DOHH2 (cell line): ENCODE measurements around the gene SERPINE3.

Source experiments
- CTCF ChIP-seq: fragments of 200-600 bp; sonication (generic); IDR thresholded peaks from one replicate; pipeline ENCODE4 v1.5.1; 2014; ENCODE audit warnings: antibody characterized with exemption, mild to moderate bottlenecking, low read depth, low read length; ENCODE audit not compliant: poor library complexity, severe bottlenecking
- EZH2phosphoT487 ChIP-seq: fragments of 200-600 bp; sonication (generic); IDR thresholded peaks from 2 replicates; pipeline ENCODE4 v1.6.1; 2017; ENCODE audit warnings: borderline replicate concordance, mild to moderate bottlenecking, antibody characterized with exemption, low read length, moderate library complexity, mixed read lengths

- no peak for TF ChIP-seq CTCF
- no peak for TF ChIP-seq EZH2phosphoT487
These were observed 21.5 kb upstream of the SERPINE3 start for GRCh38 chr13:51318015-51318414.
